Measurements from ENCODE around the gene THAP11. TPM values are rescaled to one million over a fixed set of nuclear protein-coding genes. Genes with fewer than 3 reads are reported as not detected.

Gene THAP11
- total and polyA plus RNA-seq, 12 donors, result 6.0 to 41.3 (median 25.5) TPM

GRCh38 chr16:67865318-67865717 is 23.2 kb downstream of the THAP11 start:
- no peak for ATAC-seq
- intact Hi-C loops (cut with DNase I), result no loop called here
- Histone ChIP-seq H3K9me3 (no peaks in the 10 kb centered on the region), H3K36me3 (peaks cover 0 to 71% (median 40%) of the 10 kb centered on the region in 9 donors), H3K4me1 (peaks cover 28 to 50% (median 45%) of the 10 kb centered on the region in 9 donors), H3K27me3 (no peaks in the 10 kb centered on the region), H3K4me3 (no peak overlapping the region), H3K27ac (peak overlapping the region in 2 of 10 donors; percentile 26 to 92)
- WGBS, 2 donors, result 90 to 94% methylated on average over 2 of the region's 2 CpGs
- no peak for DNase-seq
- TF ChIP-seq CTCF (IDR thresholded peaks at IDR 0.05), result peak in 7 of 9 donors; percentile 11 to 52 (median 41)

- DNase-seq, result no peak
- Histone ChIP-seq H3K4me1 (peaks cover 12 to 29% (median 24%) of the 10 kb centered on the region in 9 donors), H3K27ac (no peak overlapping the region), H3K4me3 (no peak overlapping the region), H3K9me3 (no peaks in the 10 kb centered on the region), H3K27me3 (no peaks in the 10 kb centered on the region), H3K36me3 (peaks cover 0 to 73% (median 52%) of the 10 kb centered on the region in 9 donors)
- intact Hi-C loops (cut with DNase I), result no loop called here
- 94 to 96% methylated on average over 6 of the region's 6 CpGs for WGBS, 2 donors
- no peak for ATAC-seq
- TF ChIP-seq CTCF (IDR thresholded peaks at IDR 0.05), result no peak
Measured at GRCh38 chr16:67868290-67868689, 26.2 kb downstream of the THAP11 start.

- no peak for TF ChIP-seq CTCF (IDR thresholded peaks at IDR 0.05)
- Histone ChIP-seq H3K4me1 (peaks cover 12 to 27% (median 24%) of the 10 kb centered on the region in 9 donors), H3K36me3 (peaks cover 0 to 73% (median 52%) of the 10 kb centered on the region in 9 donors), H3K4me3 (no peak overlapping the region), H3K9me3 (no peaks in the 10 kb centered on the region), H3K27me3 (no peaks in the 10 kb centered on the region), H3K27ac (no peak overlapping the region)
- no peak for ATAC-seq
- intact Hi-C loops (cut with DNase I), result loop anchor here in 1 of 10 donors (2.0 kb wide), 1 partner anchor 55 kb away; no protein-coding TSS in a partner anchor
- 82 to 85% methylated on average over 7 of the region's 7 CpGs for WGBS, 2 donors
- no peak for DNase-seq
Measured at GRCh38 chr16:67869653-67870052, 27.5 kb downstream of the THAP11 start.

GRCh38 chr16:67871256-67871655 is 29.1 kb downstream of the THAP11 start:
- DNase-seq (no peak), ATAC-seq (no peak)
- no peaks in the 10 kb centered on the region for H3K9me3 ChIP-seq
- peaks cover 17 to 36% (median 31%) of the 10 kb centered on the region in 9 donors for H3K4me1 ChIP-seq
- TF ChIP-seq CTCF (IDR thresholded peaks at IDR 0.05), result no peak
- peak overlapping the region in 1 of 10 donors; percentile 92 for H3K27ac ChIP-seq
- H3K27me3 ChIP-seq, result no peaks in the 10 kb centered on the region
- peaks cover 0 to 68% (median 47%) of the 10 kb centered on the region in 9 donors for H3K36me3 ChIP-seq
- 79 to 82% methylated on average over 3 of the region's 3 CpGs for WGBS, 2 donors
- intact Hi-C loops (cut with DNase I), result loop anchor here in 1 of 10 donors (2.0 kb wide), 1 partner anchor 56 kb away; no protein-coding TSS in a partner anchor
- H3K4me3 ChIP-seq, result no peak overlapping the region

All from heart right ventricle (tissue), 16 donors.